Measurements from ENCODE around the gene RAB36. TPM values are rescaled to one million over a fixed set of nuclear protein-coding genes. Genes with fewer than 3 reads are reported as not detected.

RAB36 gene
- total RNA-seq, 2 donors from 2014 or later: 0.98 to 2.3 TPM

GRCh38 chr22:23145878-23146470 is 697 bp downstream of the RAB36 start:
- no peaks in the 10 kb centered on the region for H3K27me3 ChIP-seq
- intact Hi-C loops (cut with DNase I): no loop called here
- H3K36me3 ChIP-seq: no peaks in the 10 kb centered on the region
- peaks cover 13% of the 10 kb centered on the region for H3K4me1 ChIP-seq
- DNase-seq: no peak
- H3K27ac ChIP-seq: no peak overlapping the region
- peak overlapping the region; percentile 40 to 51 for H3K9ac ChIP-seq (ENCODE audit: low read depth in 2 of 2, low read length in 2 of 2)
- no peaks in the 10 kb centered on the region for H3K9me3 ChIP-seq
- TF ChIP-seq CTCF (IDR thresholded peaks at IDR 0.05): no peak
- peak overlapping the region; percentile 38 for H3K4me3 ChIP-seq

GRCh38 chr22:23146478-23147205 is 1.4 kb downstream of the RAB36 start:
- Histone ChIP-seq H3K9ac (ENCODE audit: low read depth in 2 of 2, low read length in 2 of 2) (no peak overlapping the region), H3K36me3 (no peaks in the 10 kb centered on the region), H3K9me3 (no peaks in the 10 kb centered on the region), H3K4me3 (no peak overlapping the region), H3K27ac (no peak overlapping the region), H3K4me1 (peaks cover 10% of the 10 kb centered on the region), H3K27me3 (no peaks in the 10 kb centered on the region)
- no peak for TF ChIP-seq CTCF (IDR thresholded peaks at IDR 0.05)
- intact Hi-C loops (cut with DNase I): no loop called here
- no peak for DNase-seq

- intact Hi-C loops (cut with DNase I): no loop called here
- no peaks in the 10 kb centered on the region for H3K27me3 ChIP-seq
- TF ChIP-seq CTCF (IDR thresholded peaks at IDR 0.05): no peak
- H3K27ac ChIP-seq: no peak overlapping the region
- H3K4me3 ChIP-seq: no peak overlapping the region
- no peak for DNase-seq
- H3K36me3 ChIP-seq: no peaks in the 10 kb centered on the region
- H3K4me1 ChIP-seq: peaks cover 6% of the 10 kb centered on the region
- H3K9me3 ChIP-seq: no peaks in the 10 kb centered on the region
- H3K9ac ChIP-seq (ENCODE audit: low read depth in 2 of 2, low read length in 2 of 2): no peak overlapping the region
Observed at GRCh38 chr22:23147617-23148387, 2.5 kb downstream of the RAB36 start.

- no peak for DNase-seq
- Histone ChIP-seq H3K4me1 (peaks cover 5% of the 10 kb centered on the region), H3K36me3 (no peaks in the 10 kb centered on the region), H3K9ac (ENCODE audit: low read depth in 2 of 2, low read length in 2 of 2) (no peak overlapping the region), H3K4me3 (no peak overlapping the region), H3K27ac (no peak overlapping the region), H3K27me3 (no peaks in the 10 kb centered on the region), H3K9me3 (no peaks in the 10 kb centered on the region)
- TF ChIP-seq CTCF (IDR thresholded peaks at IDR 0.05): no peak
- intact Hi-C loops (cut with DNase I): no loop called here
Observed at GRCh38 chr22:23149743-23150238, 4.5 kb downstream of the RAB36 start.

GRCh38 chr22:23150762-23151161 is 5.5 kb downstream of the RAB36 start:
- H3K27me3 ChIP-seq: no peaks in the 10 kb centered on the region
- DNase-seq: no peak
- H3K9me3 ChIP-seq: no peaks in the 10 kb centered on the region
- H3K9ac ChIP-seq (ENCODE audit: low read depth in 2 of 2, low read length in 2 of 2): no peak overlapping the region
- no peaks in the 10 kb centered on the region for H3K4me1 ChIP-seq
- H3K4me3 ChIP-seq: no peak overlapping the region
- TF ChIP-seq CTCF (IDR thresholded peaks at IDR 0.05): no peak
- no peak overlapping the region for H3K27ac ChIP-seq
- intact Hi-C loops (cut with DNase I): no loop called here
- no peaks in the 10 kb centered on the region for H3K36me3 ChIP-seq
